ENCODE measurements around the gene TM4SF18. TPM values are rescaled to one million over a fixed set of nuclear protein-coding genes. Genes with fewer than 3 reads are reported as not detected.

TM4SF18 gene
- polyA plus RNA-seq, 1 donor from 2014 or later, result not detected

DNA sequence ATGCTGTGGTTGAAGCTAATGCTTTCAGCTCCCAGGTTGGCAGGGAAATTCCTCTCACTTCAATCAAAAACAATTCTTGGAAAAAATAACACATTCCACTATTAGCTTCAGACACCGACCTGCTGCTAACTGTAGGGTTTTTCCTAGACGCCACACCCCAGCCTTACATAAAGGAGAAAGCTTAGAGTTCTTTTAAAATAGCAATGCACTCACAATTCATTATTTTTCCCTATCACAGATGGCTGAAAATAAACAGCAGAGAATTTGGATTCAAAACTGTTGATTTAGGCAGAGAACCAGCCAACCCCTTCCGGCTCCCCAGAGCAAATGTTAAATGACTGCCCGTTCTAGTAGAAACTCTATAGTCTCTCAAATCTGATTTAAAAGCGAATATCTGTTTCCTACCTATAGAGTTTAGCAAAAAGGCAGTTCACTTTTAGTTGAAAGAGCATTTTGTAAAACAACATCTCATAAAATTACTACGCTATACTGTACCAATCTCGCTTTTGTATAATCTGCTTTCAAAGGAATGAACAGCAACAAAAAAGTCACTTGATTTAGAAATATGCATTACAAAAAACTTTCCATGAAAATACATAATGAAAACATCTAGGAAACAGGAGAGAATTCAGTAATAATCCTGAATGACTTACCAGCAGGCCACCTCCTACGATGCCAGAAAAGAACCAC is 43.4 kb upstream of the TM4SF18 start:
- no peak overlapping the region for H2AFZ ChIP-seq (ENCODE audit: low read depth, low read length)
- TF ChIP-seq SMC3 (conservative IDR thresholded peaks at IDR 0.05; ENCODE audit: poor library complexity), result no peak
- TF ChIP-seq POLR2AphosphoS5 (IDR thresholded peaks at IDR 0.05), result no peak
- TF ChIP-seq TAF1 (IDR thresholded peaks at IDR 0.05; ENCODE audit: low read depth), result no peak
- TF ChIP-seq, protein P1, sequence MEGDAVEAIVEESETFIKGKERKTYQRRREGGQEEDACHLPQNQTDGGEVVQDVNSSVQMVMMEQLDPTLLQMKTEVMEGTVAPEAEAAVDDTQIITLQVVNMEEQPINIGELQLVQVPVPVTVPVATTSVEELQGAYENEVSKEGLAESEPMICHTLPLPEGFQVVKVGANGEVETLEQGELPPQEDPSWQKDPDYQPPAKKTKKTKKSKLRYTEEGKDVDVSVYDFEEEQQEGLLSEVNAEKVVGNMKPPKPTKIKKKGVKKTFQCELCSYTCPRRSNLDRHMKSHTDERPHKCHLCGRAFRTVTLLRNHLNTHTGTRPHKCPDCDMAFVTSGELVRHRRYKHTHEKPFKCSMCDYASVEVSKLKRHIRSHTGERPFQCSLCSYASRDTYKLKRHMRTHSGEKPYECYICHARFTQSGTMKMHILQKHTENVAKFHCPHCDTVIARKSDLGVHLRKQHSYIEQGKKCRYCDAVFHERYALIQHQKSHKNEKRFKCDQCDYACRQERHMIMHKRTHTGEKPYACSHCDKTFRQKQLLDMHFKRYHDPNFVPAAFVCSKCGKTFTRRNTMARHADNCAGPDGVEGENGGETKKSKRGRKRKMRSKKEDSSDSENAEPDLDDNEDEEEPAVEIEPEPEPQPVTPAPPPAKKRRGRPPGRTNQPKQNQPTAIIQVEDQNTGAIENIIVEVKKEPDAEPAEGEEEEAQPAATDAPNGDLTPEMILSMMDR (IDR thresholded peaks at IDR 0.05; ENCODE audit: poor library complexity, severe bottlenecking), result no peak
- no peak for TF ChIP-seq EZH2 (IDR thresholded peaks at IDR 0.05; ENCODE audit: borderline replicate concordance, insufficient read depth, low read length, poor library complexity, severe bottlenecking)
- TF ChIP-seq MXI1 (conservative IDR thresholded peaks at IDR 0.05; ENCODE audit: poor library complexity, severe bottlenecking), result no peak
- no peak for TF ChIP-seq EP300 (conservative IDR thresholded peaks at IDR 0.05; ENCODE audit: poor library complexity, severe bottlenecking)
- TF ChIP-seq RAD21 (conservative IDR thresholded peaks at IDR 0.05), result no peak
- TF ChIP-seq, protein P2, sequence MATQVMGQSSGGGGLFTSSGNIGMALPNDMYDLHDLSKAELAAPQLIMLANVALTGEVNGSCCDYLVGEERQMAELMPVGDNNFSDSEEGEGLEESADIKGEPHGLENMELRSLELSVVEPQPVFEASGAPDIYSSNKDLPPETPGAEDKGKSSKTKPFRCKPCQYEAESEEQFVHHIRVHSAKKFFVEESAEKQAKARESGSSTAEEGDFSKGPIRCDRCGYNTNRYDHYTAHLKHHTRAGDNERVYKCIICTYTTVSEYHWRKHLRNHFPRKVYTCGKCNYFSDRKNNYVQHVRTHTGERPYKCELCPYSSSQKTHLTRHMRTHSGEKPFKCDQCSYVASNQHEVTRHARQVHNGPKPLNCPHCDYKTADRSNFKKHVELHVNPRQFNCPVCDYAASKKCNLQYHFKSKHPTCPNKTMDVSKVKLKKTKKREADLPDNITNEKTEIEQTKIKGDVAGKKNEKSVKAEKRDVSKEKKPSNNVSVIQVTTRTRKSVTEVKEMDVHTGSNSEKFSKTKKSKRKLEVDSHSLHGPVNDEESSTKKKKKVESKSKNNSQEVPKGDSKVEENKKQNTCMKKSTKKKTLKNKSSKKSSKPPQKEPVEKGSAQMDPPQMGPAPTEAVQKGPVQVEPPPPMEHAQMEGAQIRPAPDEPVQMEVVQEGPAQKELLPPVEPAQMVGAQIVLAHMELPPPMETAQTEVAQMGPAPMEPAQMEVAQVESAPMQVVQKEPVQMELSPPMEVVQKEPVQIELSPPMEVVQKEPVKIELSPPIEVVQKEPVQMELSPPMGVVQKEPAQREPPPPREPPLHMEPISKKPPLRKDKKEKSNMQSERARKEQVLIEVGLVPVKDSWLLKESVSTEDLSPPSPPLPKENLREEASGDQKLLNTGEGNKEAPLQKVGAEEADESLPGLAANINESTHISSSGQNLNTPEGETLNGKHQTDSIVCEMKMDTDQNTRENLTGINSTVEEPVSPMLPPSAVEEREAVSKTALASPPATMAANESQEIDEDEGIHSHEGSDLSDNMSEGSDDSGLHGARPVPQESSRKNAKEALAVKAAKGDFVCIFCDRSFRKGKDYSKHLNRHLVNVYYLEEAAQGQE (IDR thresholded peaks at IDR 0.05; ENCODE audit: borderline replicate concordance), result no peak

DNA sequence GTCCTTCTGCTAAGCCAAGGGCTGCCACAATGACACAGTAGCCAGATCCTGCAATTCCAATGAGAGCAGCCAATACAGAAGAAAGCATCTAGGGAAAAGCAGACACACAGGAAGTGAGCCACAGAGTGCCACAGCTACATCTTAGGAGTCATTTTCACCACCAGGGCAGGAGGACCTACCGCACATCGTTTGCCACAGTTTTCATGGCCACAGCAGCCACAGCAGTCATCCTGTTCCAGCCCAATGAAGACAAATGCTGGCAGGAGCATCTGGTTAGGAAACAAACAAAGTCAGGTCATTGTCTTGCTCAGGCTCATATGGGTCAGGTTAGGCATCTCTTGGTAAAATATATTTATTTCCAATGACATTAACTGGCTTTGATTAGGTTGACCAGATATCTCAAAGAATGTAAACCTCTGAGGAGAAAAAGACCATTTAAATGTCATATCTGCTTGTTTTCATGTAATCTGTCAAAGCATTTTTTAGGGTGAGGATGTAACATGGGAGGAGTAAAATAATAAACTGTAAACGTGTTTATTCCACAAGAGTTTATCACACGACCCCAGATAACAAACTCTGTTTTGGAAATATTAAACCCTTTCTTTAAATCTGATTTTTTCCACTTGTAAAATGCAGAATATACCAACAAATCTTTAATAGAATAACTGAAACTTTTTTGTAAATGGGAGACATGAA is 42.2 kb upstream of the TM4SF18 start:
- Histone ChIP-seq H4K20me1 (ENCODE audit: insufficient read depth) (no peaks in the 10 kb centered on the region), H3K79me2 (replicated peaks; ENCODE audit: insufficient read depth, low read length) (no peaks in the 10 kb centered on the region), H3K27ac (ENCODE audit: low read length) (no peak overlapping the region), H3K4me2 (ENCODE audit: low read length) (no peak overlapping the region), H3F3A (ENCODE audit: insufficient read depth, low read length, poor library complexity, severe bottlenecking) (no peaks in the 10 kb centered on the region), H3K9ac (ENCODE audit: low read length) (no peak overlapping the region), H3K4me3 (ENCODE audit: low read length) (no peak overlapping the region), H3K36me3 (ENCODE audit: insufficient read depth, low read length) (no peaks in the 10 kb centered on the region), H3K27me3 (ENCODE audit: insufficient read depth, low read depth, low read length) (no peaks in the 10 kb centered on the region), H3K9me3 (ENCODE audit: low read length) (no peaks in the 10 kb centered on the region), H2AFZ (ENCODE audit: low read depth, low read length) (no peak overlapping the region), H3K9me2 (ENCODE audit: insufficient read depth, low read length) (no peaks in the 10 kb centered on the region)
- no peak for TF ChIP-seq POLR2AphosphoS5 (IDR thresholded peaks at IDR 0.05)
- no peak for TF ChIP-seq SMC3 (conservative IDR thresholded peaks at IDR 0.05; ENCODE audit: poor library complexity)
- no peak for TF ChIP-seq EP300 (conservative IDR thresholded peaks at IDR 0.05; ENCODE audit: poor library complexity, severe bottlenecking)
- no peak for TF ChIP-seq TAF1 (IDR thresholded peaks at IDR 0.05; ENCODE audit: low read depth)
- no peak for TF ChIP-seq RAD21 (conservative IDR thresholded peaks at IDR 0.05)
- TF ChIP-seq, protein P2 (IDR thresholded peaks at IDR 0.05; ENCODE audit: borderline replicate concordance), result no peak
- no peak for TF ChIP-seq MXI1 (conservative IDR thresholded peaks at IDR 0.05; ENCODE audit: poor library complexity, severe bottlenecking)
- TF ChIP-seq, protein P1 (IDR thresholded peaks at IDR 0.05; ENCODE audit: poor library complexity, severe bottlenecking), result no peak
- no peak for TF ChIP-seq EZH2 (IDR thresholded peaks at IDR 0.05; ENCODE audit: borderline replicate concordance, insufficient read depth, low read length, poor library complexity, severe bottlenecking)

More for the DNA sequence above, 43.4 kb upstream of the TM4SF18 start:
- no peaks in the 10 kb centered on the region for H4K20me1 ChIP-seq (ENCODE audit: insufficient read depth)
- H3K79me2 ChIP-seq (replicated peaks; ENCODE audit: insufficient read depth, low read length), result no peaks in the 10 kb centered on the region
- no peaks in the 10 kb centered on the region for H3K9me2 ChIP-seq (ENCODE audit: insufficient read depth, low read length)
- no peaks in the 10 kb centered on the region for H3F3A ChIP-seq (ENCODE audit: insufficient read depth, low read length, poor library complexity, severe bottlenecking)
- no peaks in the 10 kb centered on the region for H3K9me3 ChIP-seq (ENCODE audit: low read length)
- H3K27me3 ChIP-seq (ENCODE audit: insufficient read depth, low read depth, low read length), result no peaks in the 10 kb centered on the region
- H3K4me2 ChIP-seq (ENCODE audit: low read length), result no peak overlapping the region
- H3K27ac ChIP-seq (ENCODE audit: low read length), result no peak overlapping the region
- no peak overlapping the region for H3K9ac ChIP-seq (ENCODE audit: low read length)
- no peak overlapping the region for H3K4me3 ChIP-seq (ENCODE audit: low read length)
- H3K36me3 ChIP-seq (ENCODE audit: insufficient read depth, low read length), result no peaks in the 10 kb centered on the region
